K562 (cell line): ENCODE measurements around the gene ZNF284. TPM values are rescaled to one million over a fixed set of nuclear protein-coding genes. Genes with fewer than 3 reads are reported as not detected.
A peak's percentile ranks its signal among the peaks of the same experiment; 100 is the strongest.

Experiments used
- ATF1 ChIP-seq, 2 experiments: fragments of 450-650 bp in 1 of 2; IDR thresholded peaks; 2 replicates each; pipeline ENCODE4 v1.6.1; 2016; ENCODE audit warnings: missing compliant biosample characterization in 1 of 2, missing genetic modification characterization in 1 of 2
- BRCA1 ChIP-seq, 2 experiments: fragments of 450-650 bp in 1 of 2; sonication (generic) in 1 of 2; formaldehyde crosslinking in 1 of 2; IDR thresholded peaks; 2 replicates each; pipeline versions ENCODE4 v1.5.0 to v1.6.1; 2017 to 2020; ENCODE audit warnings: mild to moderate bottlenecking in 1 of 2, missing genetic modification reagents in 1 of 2
- CHCHD3 ChIP-seq: fragments of 250-450 bp; sonication (Bioruptor Pico); IDR thresholded peaks from 2 replicates; pipeline ENCODE4 v2.1.2; 2022; ENCODE audit warnings: mild to moderate bottlenecking
- E2F3 ChIP-seq: fragments of 250-450 bp; sonication (Bioruptor Pico); IDR thresholded peaks from 2 replicates; pipeline ENCODE4 v1.4.0; 2020; ENCODE audit warnings: mild to moderate bottlenecking
- FOXA3 ChIP-seq, 2 experiments: fragments of 450-650 bp in 1 of 2; sonication (generic) in 1 of 2; formaldehyde crosslinking; IDR thresholded peaks in 1 of 2; conservative IDR thresholded peaks in 1 of 2; 2 replicates each; pipeline versions ENCODE4 v1.4.0 to v1.8.0; 2020 to 2022; ENCODE audit warnings: mild to moderate bottlenecking in 2 of 2, missing genetic modification reagents in 1 of 2
- RBM34 ChIP-seq: fragments of 200-400 bp; formaldehyde crosslinking; IDR thresholded peaks from 2 replicates; pipeline ENCODE4 v1.6.1; 2018; ENCODE audit warnings: low read length, borderline replicate concordance; ENCODE audit not compliant: insufficient read depth
- RCOR1 ChIP-seq, 2 experiments: IDR thresholded peaks; 2 replicates each; pipeline ENCODE4 v1.6.1; 2012; ENCODE audit warnings: low read depth in 2 of 2, low read length in 2 of 2, borderline replicate concordance in 1 of 2, improper control_type of control experiment in 1 of 2
- SREBF1 ChIP-seq: fragments of 150-350 bp; IDR thresholded peaks from 2 replicates; pipeline ENCODE4 v1.6.1; 2014; ENCODE audit warnings: antibody characterized with exemption, low read depth, low read length, borderline replicate concordance
- ZBTB9 ChIP-seq: fragments of 450-650 bp; formaldehyde crosslinking; IDR thresholded peaks from 2 replicates; pipeline ENCODE4 v1.4.0; 2020; ENCODE audit warnings: mild to moderate bottlenecking, moderate library complexity
- ZNF134 ChIP-seq: fragments of 250-450 bp; sonication (Bioruptor Pico); conservative IDR thresholded peaks from 2 replicates; pipeline ENCODE4 v1.4.0; 2020
- ZNF140 ChIP-seq: fragments of 250-450 bp; sonication (Bioruptor Pico); IDR thresholded peaks from 2 replicates; pipeline ENCODE4 v1.8.0; 2021; ENCODE audit warnings: moderate library complexity, mild to moderate bottlenecking, inconsistent platforms
- ZNF224 ChIP-seq: sonication (generic); formaldehyde crosslinking; IDR thresholded peaks from 2 replicates; pipeline ENCODE4 v1.8.0; 2022; ENCODE audit warnings: mild to moderate bottlenecking, missing genetic modification reagents
- ZNF232 ChIP-seq: sonication (generic); formaldehyde crosslinking; IDR thresholded peaks from 2 replicates; pipeline ENCODE4 v1.8.0; 2022; ENCODE audit warnings: mild to moderate bottlenecking, missing genetic modification reagents
- ZNF253 ChIP-seq: fragments of 250-450 bp; sonication (Bioruptor Pico); conservative IDR thresholded peaks from 2 replicates; pipeline ENCODE4 v1.6.1; 2021; ENCODE audit warnings: mild to moderate bottlenecking
- ZNF347 ChIP-seq: fragments of 450-650 bp; formaldehyde crosslinking; IDR thresholded peaks from 2 replicates; pipeline ENCODE4 v1.4.0; 2020; ENCODE audit warnings: low read depth, mild to moderate bottlenecking, moderate library complexity
- ZNF668 ChIP-seq: fragments of 250-450 bp; sonication (Bioruptor Pico); IDR thresholded peaks from 2 replicates; pipeline ENCODE4 v1.8.0; 2022; ENCODE audit warnings: mild to moderate bottlenecking, inconsistent platforms
- polyA plus RNA-seq, 8 experiments: library from polyadenylated mRNA; depleted of rRNA in 4 of 8; stranded (reverse) in 5 of 8; unstranded in 3 of 8; fragments of >200 nt; fragmentation: Nextera tagmentation in 2 of 8; fragmentation: Illumina TruSeq in 1 of 8; extraction: Ambion mirVana in 2 of 8; extraction: Trizol in 1 of 8; gene quantifications; 2 replicates each; pipeline versions ENCODE4 v1.2.1 to v1.2.3, GENCODE V29; 2011 to 2014; ENCODE audit warnings: inconsistent platforms in 1 of 8, missing spikeins in 1 of 8
- total RNA-seq, 7 experiments: library from RNA; depleted of rRNA in 6 of 7; stranded (reverse); fragments of >200 nt in 6 of 7; fragmentation: Illumina TruSeq in 2 of 7; extraction: Trizol in 2 of 7; gene quantifications; 2 replicates each; pipeline versions ENCODE4 v1.2.1 to v1.2.3, GENCODE V29; 2011 to 2021; ENCODE audit warnings: low replicate concordance in 1 of 7
- TF ChIP-seq, protein P1 (sequence below), 2 experiments: fragments of 150-350 bp in 1 of 2; IDR thresholded peaks; 2 replicates each; pipeline ENCODE4 v1.6.1; 2012 to 2016; ENCODE audit warnings: low read depth in 2 of 2, low read length in 2 of 2, mild to moderate bottlenecking in 1 of 2, moderate library complexity in 1 of 2
- TF ChIP-seq, protein P2 (sequence below): sonication (generic); formaldehyde crosslinking; IDR thresholded peaks from 2 replicates; pipeline ENCODE4 v1.8.0; 2022; ENCODE audit warnings: missing genetic modification reagents, mild to moderate bottlenecking, borderline replicate concordance
- TF ChIP-seq, protein P3 (sequence below): fragments of 450-650 bp; formaldehyde crosslinking; conservative IDR thresholded peaks from 2 replicates; pipeline ENCODE4 v1.4.0; 2022; ENCODE audit warnings: mild to moderate bottlenecking, missing genetic modification characterization
- TF ChIP-seq, protein P4 (sequence below): sonication (generic); formaldehyde crosslinking; IDR thresholded peaks from 2 replicates; pipeline ENCODE4 v1.5.0; 2020; ENCODE audit warnings: missing genetic modification reagents

The ZNF284 gene
- total and polyA plus RNA-seq, 9 of the 15 experiments (the other 6 are each of a cell fraction or from before 2014, with no cell fraction given) = 0.07 to 0.24 (median 0.20) TPM

DNA sequence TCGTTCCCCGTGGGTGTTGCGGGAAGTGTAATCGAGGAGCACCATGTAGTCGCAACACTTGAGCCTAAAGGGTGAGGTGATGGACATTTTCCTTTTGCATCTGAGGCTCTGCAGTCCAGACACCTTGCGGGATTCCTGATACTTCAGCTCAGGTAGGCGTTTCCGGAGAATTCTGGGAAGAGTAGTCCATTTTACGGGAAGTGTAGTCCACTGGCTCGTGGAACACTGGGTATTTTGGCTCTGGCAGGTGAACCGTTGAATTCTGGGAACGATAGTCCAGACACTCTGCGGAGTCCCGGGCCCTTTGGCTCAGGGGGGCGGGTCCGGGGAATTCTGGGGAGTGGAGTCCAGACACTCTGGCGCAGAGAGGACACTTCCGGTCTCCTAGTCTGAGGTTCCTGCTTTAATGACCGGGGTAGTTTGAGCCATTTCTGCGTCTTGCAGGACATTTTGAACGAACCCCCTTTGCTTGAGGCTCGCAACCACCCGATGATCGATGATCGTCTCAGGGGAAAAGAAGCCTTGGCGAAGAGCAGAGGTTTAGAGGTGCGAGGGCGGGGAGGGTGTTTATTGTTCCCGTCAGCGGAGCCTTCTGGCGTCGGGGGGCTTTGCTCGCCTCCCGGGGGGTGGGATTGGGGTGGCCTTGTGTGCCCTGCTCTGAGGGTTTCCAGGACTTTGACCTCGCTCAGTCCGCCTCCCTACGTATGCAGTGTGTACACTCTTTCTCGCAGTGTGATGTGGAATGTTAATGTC lies 20.1 kb upstream of the ZNF284 start, which contains the start of gene ZNF223 (continued):
- TF ChIP-seq ZNF224 (CRISPR knock-in tag) (no peak), RCOR1 (IDR thresholded peaks at IDR 0.05; ENCODE audit: borderline replicate concordance in 1 of 2, low read depth in 2 of 2, low read length in 2 of 2) (no peak), ZNF253 (CRISPR knock-in tag) (no peak), CHCHD3 (CRISPR knock-in tag) (no peak), BRCA1 (IDR thresholded peaks at IDR 0.05) (no peak), BRCA1 (CRISPR knock-in tag; IDR thresholded peaks at IDR 0.05) (no peak), E2F3 (CRISPR knock-in tag) (no peak), ZNF140 (CRISPR knock-in tag) (no peak), ZBTB9 (CRISPR knock-in tag) (no peak), ZNF134 (CRISPR knock-in tag) (no peak), RBM34 (no peak), ZNF232 (CRISPR knock-in tag) (no peak), FOXA3 (CRISPR knock-in tag; conservative IDR thresholded peaks at IDR 0.05 in 1 of 2, IDR thresholded peaks at IDR 0.05 in 1 of 2) (no peak), ZNF668 (CRISPR knock-in tag) (no peak), ATF1 (CRISPR knock-in tag; IDR thresholded peaks at IDR 0.05) (no peak), ATF1 (tag; IDR thresholded peaks at IDR 0.05) (peak; percentile 64), ZNF347 (CRISPR knock-in tag) (no peak), SREBF1 (no peak)
- TF ChIP-seq, protein P1, sequence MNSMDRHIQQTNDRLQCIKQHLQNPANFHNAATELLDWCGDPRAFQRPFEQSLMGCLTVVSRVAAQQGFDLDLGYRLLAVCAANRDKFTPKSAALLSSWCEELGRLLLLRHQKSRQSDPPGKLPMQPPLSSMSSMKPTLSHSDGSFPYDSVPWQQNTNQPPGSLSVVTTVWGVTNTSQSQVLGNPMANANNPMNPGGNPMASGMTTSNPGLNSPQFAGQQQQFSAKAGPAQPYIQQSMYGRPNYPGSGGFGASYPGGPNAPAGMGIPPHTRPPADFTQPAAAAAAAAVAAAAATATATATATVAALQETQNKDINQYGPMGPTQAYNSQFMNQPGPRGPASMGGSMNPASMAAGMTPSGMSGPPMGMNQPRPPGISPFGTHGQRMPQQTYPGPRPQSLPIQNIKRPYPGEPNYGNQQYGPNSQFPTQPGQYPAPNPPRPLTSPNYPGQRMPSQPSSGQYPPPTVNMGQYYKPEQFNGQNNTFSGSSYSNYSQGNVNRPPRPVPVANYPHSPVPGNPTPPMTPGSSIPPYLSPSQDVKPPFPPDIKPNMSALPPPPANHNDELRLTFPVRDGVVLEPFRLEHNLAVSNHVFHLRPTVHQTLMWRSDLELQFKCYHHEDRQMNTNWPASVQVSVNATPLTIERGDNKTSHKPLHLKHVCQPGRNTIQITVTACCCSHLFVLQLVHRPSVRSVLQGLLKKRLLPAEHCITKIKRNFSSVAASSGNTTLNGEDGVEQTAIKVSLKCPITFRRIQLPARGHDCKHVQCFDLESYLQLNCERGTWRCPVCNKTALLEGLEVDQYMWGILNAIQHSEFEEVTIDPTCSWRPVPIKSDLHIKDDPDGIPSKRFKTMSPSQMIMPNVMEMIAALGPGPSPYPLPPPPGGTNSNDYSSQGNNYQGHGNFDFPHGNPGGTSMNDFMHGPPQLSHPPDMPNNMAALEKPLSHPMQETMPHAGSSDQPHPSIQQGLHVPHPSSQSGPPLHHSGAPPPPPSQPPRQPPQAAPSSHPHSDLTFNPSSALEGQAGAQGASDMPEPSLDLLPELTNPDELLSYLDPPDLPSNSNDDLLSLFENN (IDR thresholded peaks at IDR 0.05; ENCODE audit: low read depth in 2 of 2, low read length in 2 of 2) = no peak
- TF ChIP-seq, protein P2, sequence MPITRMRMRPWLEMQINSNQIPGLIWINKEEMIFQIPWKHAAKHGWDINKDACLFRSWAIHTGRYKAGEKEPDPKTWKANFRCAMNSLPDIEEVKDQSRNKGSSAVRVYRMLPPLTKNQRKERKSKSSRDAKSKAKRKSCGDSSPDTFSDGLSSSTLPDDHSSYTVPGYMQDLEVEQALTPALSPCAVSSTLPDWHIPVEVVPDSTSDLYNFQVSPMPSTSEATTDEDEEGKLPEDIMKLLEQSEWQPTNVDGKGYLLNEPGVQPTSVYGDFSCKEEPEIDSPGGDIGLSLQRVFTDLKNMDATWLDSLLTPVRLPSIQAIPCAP (CRISPR knock-in tag) = no peak
- TF ChIP-seq, protein P3, sequence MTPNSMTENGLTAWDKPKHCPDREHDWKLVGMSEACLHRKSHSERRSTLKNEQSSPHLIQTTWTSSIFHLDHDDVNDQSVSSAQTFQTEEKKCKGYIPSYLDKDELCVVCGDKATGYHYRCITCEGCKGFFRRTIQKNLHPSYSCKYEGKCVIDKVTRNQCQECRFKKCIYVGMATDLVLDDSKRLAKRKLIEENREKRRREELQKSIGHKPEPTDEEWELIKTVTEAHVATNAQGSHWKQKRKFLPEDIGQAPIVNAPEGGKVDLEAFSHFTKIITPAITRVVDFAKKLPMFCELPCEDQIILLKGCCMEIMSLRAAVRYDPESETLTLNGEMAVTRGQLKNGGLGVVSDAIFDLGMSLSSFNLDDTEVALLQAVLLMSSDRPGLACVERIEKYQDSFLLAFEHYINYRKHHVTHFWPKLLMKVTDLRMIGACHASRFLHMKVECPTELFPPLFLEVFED (CRISPR knock-in tag) = no peak
- TF ChIP-seq, protein P4, sequence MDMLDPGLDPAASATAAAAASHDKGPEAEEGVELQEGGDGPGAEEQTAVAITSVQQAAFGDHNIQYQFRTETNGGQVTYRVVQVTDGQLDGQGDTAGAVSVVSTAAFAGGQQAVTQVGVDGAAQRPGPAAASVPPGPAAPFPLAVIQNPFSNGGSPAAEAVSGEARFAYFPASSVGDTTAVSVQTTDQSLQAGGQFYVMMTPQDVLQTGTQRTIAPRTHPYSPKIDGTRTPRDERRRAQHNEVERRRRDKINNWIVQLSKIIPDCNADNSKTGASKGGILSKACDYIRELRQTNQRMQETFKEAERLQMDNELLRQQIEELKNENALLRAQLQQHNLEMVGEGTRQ (CRISPR knock-in tag) = no peak
